NCI-H226 (cell line): ENCODE results near the gene ZNF205.
A peak's percentile ranks its signal among the peaks of the same experiment; 100 is the strongest.

ENCODE experiments used
- DNase-seq: peaks from one replicate; pipeline ENCODE4 v3.0.0-alpha.2; 2015

Gene ZNF205

DNA sequence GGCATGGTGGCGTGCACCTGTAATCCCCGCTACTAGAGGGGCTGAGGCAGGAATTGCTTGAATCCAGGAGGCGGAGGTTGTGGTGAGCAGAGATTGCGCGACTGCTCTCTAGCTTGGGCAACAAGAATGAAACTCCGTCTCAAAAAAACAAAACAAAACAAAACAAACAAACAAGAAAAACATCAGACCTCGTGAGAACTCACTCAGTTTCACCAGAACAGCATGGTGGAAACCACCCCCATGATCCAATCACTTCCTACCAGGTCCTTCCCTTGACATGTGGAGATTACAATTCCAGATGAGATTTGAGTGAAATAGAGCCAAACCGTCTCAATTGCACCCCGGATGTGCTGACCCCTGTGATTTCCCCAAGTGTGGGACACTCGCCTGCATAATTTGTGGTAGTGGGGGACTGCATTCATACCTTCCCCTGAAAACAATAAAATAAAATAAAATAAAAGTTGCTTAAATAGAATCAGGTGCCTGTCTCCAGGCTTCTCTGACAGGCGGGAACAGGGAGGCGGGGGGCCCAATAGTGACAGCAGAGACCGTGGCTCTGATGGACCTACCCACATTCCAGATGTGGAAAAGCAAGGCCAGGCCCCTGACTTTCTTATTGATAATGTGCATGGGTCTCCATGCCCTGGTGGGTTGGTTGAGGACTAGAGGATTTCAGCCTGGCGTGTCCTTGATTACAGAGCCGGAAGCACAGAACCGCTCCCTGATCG is 26.4 kb upstream of the ZNF205 start:
- no peak for DNase-seq

DNA sequence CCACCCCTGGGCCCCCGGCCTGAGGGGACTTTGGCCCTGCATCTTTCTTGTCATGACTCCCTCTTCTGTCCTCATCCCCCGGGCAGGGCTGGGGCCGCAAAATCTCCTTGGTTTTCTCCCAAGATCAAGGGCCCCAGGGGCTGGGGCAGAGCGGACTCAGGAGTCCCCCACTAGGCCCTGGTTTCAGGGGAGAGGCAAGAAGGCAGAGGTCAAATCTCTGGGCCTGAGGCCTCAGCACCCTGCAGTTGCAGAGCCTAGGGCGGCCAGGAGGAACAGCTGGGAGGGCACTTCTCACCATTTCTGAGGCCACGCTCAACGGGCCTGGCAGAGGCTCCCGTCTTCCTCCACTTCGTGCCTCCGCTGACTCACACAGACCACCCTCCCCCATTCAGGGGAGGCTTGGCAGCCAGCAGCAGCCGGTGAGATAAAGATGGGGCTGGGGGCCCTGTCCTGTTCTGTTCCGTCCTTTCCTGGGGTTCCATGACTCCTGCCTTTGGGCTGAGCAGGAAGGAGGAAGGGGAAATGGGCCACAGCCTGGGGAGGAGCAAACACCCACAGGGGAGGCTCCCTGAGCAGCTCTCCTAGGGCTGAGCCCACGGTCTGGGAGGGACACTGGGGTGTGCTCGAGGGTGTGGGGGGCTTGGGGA is 25.7 kb upstream of the ZNF205 start:
- no peak for DNase-seq

DNA sequence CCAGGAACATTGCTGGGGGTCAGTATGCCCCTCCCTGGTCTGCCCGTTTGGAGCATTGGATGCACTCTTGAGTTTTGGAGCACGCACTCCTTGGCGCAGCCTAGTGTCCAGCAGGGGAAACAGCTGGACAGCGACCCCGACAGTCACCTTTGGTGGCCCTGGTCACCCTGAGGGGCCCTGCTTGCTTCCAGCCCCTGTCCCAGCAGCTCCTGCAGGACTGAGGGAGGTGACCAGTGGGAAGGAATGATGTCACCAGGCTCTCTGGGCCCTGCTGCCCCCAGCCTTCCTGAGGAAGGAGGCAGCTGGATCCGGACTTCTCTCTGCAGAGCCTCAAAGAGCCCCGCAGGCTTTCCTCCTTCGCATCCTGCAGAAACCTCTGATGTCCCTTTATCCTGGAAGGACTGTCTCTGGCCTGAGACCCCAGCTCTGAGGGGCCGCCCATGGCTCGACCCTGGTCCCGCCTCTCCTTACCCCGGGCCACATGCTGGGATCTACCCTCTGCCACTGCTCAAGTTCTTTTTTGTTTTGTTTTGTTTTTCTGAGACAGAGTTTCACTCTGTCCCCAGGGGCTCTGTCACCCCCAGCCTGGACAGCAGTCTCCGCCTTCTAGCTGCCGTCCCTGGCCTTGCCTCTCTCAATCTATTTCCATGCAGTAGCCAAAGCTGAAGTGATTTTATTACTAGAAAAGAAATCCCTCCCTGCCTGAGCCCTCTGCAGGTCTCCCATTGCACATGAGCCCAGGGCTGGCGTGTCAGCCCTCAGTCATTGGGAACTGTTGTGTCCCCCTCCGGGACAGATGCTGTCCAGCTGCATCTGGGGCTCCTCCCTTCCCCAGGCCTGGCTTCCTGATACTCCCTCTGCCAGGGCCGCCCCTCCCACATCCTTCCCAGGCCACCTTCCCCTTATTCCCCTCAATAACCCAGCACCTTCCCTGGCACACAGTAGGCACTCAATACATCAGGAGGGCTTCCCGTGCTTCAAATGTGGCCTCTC is 24.8 kb upstream of the ZNF205 start:
- DNase-seq, result no peak

DNA sequence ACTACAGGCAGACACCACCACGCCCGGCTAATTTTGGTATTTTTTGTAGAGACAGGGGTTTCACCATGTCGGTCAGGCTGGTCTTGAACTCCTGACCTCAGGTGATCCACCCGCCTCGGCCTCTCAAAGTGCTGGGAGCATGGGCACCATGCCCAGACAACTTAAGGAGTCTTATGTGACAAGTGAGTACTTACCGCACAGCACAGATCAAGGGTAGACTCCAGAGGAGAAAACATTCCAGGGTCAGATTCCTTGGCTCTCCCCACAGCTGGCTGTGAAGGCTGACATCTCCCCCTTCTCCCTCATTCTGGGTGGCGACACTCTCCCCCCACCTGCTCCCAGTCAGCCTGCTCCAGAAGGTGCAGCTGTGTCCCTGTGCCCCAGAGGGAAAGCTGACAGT is 23.9 kb upstream of the ZNF205 start:
- no peak for DNase-seq

DNA sequence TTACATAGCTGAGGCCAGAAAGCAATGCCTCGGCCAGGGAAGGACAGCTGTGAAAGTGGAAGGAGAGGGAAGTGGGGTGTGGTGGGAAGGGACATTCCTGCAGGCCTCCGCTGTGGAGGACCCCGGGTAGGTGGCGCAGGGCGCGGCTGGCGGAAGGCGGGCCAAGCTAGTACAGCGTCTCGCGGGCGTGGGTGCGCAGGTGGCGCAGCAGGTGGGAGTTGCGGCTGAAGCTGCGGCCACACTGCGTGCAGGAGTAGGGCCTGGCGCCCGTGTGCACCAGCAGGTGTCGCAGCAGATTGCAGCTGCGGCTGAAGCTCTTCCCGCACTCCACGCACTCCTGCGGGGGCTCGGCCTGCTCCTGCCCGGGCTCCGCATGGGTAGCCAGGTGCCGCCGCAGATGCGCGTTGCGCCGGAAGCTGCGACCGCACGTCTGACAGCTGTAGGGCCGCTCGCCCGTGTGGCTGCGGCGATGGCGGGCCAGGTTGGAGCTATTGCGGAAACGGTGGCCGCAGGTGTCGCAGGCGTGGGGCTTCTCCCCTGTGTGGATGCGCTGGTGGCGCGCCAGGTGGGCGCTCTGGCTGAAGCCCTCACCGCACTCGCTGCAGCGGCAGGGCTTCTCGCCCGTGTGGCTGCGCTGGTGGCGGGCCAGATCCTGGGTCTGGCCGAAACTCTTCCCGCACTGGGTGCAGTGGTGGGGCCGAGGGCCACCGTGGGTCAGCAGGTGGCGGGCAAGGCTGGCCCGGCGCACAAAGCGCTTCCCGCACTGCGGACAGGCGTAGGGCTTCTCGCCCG is 23.3 kb upstream of the ZNF205 start:
- DNase-seq, result no peak

DNA sequence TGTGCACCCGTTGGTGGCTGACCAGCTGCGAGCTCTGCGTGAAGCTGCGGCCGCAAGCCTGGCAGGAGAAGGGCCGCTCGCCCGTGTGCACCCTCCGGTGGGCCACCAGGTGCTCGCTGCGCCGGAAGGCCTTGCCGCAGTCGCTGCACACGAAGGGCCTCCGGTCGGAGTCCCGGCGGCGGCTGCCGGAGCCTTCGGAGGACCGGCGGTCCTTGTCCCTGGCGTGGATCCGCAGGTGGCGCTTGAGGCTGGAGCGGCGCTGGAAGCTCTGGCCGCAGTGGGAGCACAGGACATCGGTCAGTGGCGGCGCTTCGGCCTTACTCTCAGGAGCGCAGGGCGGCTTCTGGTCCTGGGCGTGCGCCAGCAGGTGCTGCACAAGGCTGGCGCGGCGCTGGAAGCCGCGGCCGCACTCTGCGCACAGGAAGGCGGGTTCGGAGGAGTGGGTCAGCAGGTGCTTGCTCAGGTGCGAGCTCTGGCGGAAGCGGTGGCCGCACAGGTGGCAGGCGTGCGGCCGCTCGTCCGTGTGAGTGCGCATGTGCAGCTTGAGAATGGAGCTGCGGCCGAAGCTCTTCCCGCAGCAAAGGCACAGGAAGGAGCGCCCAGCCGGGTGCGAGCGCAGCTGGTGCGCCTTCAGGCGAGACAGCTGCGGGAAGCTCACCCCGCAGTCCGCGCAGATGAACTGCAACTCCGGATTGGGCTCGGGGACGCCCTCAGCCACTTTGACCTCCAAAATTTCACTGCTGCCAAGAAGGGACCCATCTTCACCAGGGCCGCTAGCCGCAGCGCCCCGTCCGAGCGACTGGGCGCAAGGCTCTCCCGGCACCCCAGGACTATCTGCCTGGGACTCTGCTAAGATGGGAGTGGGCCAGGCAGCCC is 22.4 kb upstream of the ZNF205 start:
- DNase-seq, result no peak

DNA sequence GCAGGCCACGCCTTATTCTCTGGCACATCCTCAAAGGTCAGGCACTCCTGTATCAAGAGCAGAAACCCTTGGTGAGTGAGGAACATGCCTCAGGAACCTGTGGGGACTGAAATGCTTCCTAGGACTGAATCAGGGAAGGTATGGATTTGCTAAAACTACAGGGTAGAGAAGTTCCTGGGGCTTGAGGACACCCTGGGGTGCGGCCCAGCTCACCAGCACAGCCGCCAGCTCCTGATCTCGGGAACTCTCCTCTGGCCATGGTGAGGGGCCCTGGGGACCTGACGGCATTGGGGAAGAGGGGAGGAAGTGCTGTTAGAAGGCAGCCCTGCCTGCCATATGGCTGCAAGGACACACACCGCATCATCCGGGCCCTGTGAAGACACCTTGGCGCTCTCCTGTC is 20.8 kb upstream of the ZNF205 start:
- DNase-seq, result no peak

DNA sequence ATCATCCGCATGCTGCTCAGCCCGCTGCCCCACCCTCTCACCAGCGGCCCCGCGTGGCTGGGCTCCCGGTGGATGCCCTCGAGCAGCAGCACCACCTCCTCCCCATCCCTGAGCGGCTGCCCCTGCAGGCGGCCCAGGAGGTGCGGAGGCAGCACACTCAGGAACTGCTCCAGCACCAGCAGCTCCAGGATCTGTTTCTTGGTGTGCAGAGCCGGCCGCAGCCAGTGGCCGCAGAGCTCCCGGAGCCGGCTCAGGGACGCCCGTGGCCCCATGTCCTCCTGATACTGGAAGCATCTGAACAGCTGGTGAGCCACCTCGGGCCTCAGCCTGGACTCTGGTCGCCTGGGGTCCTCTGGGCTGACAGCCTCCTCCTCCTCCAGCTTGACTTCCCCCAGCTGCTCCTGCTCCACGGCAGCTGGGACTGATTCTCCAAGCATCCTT is 19.9 kb upstream of the ZNF205 start:
- DNase-seq, result no peak

DNA sequence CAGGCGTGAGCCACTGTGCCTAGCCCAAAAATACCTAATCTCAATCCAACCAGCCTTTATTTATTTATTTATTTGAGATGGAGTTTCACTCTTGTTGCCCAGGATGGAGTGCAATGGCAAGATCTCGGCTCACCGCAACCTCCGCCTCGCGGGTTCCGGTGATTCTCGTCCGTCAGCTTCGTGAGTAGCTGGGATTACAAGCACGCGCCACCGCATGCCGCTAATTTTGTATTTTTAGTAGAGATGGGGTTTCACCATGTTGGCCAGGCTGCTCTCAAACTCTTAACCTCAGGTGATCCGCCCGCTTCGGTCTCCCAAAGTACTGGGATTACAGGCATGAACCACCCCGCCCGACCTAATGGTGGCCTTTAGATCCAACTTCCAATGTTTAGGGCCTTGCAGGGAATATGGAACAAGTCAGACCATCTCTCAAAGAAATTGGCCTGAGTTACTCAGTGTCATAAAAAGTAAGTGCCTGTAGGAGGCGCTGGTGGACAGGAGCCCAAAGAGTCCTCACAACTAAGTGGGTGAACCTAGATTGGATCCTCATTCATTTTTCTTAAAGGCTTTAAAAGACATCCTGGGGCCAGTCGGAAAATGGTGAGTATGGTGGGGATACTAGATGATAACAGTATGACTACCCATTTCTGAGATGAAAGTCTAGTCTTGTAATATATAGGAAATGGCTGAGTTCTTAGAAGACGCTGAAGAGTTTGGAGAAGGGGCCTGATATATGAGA is 17.9 kb upstream of the ZNF205 start:
- no peak for DNase-seq

DNA sequence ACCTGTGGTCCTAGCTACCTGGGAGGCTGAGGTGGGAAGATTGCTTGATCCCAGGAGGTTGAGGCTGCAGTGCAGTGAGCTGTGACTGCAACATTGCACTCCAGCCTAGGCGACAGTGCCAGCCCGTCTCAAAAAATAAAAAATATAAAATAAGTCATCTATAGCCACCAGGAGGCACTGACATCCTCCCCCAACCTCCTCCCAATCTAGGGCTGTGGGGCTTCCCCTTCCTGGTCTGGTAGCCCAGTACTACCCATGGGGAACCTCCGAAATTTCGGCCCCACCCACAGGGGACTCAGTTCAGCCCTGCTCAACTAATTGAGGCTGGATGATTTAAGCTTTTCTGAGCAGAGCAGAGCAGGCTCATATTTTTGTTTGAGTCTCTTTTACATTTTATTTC is 16.5 kb upstream of the ZNF205 start:
- DNase-seq, result peak; percentile 15

DNA sequence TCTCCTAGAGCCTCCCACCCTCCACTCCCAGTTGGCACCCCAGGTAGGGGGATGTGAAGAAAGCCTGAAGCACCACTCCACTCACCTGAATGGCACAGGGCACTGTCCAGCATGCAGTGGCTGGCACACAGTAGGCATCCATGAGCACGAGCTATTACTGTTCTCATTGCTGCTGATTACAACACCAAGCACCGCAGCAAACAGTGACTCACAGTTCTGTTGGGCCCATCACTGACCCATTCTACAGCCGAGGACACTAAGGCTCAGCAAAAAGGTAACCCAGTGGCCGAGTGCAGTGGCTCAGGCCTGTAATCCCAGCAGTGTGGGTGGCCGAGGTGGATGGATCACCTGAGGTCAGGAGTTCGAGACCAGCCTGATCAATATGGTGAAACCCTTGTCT is 16.0 kb upstream of the ZNF205 start:
- DNase-seq, result no peak

DNA sequence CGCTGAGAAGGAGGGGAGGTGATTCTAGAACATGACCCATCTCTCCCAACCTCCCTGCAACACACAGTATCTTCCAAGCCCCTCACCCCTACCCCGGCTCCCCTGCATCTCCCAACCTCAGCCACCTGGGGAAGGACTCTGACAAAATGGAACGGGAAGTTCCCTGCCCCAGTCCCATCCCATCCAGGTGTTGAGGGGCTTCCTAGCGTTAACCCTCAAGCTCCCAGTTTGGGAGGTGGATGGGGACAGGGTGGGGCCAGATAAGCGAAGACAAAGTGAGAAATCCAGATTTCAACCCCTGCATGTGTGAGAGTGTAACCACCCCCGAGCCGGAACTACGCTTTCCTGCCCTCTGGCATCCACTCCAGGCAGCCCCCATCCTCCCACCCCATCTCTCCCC is 15.1 kb upstream of the ZNF205 start:
- DNase-seq, result no peak

DNA sequence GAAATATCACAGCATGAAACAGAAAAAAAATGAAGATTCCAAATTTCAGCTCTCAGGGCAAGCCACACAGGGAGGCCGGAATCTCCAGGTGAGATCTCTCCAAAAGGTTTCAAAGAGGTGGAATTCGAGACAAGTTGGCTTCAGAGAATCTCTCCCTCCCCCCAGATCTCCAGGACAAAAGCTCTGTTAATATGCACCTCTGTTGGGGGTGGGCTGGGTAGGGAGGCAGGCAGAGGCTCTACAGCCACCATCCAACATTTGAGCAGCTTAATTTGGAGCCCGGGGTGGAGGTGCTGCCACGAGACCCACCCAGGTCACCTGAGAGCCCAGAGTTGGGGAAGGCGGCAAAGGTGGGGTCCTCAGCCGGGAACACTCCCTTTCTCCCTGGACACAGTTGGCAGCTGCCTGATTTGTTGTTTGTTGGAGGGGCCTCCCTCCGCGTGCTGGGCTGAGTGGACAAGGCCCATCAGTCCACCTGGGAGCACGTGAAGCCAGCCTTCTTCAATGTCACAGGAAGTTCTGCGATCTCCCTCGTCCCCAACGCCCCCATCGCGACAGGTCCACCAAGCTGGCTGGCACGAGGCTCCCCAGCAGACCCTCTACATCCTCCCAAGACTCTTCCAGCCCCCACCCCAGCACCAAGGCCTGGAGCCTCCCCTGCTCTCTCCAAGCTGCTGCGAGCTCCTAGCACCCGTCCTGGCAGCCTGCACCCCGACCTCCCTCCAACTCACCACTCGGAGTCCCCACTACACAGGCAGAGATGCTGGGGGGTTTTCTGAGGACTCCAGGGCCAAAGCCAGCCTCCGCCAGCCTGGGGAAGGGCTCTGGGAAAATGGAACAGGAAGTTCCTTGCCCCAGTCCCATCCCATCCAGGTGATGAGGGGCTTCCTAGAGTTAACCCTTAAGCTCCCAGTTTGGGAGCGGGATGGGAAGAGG is 13.7 kb upstream of the ZNF205 start, which contains the start of gene ZSCAN10:
Gene ZSCAN10, minus strand, starts transcription at position 836 of the 936 bp plus-strand sequence. CDS start 6,357 bp downstream, outside the sequence.
- DNase-seq, result no peak

DNA sequence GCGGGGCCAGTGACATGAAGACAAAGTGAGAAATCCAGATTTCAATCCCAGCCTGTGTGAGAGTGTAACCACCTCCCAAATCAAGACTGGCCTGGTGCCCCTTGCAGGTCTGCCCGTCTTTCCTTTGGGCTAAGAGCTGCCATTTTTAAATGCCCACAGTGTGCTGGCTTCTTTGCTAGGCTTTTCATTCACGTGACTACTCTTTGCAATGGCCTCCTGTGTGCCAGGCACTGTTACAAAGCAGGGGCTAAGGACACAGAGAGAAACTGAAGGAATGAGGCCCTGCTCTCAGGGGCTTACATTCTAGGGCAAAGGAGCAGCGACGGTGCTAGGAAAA is 13.0 kb upstream of the ZNF205 start:
- DNase-seq, result no peak

DNA sequence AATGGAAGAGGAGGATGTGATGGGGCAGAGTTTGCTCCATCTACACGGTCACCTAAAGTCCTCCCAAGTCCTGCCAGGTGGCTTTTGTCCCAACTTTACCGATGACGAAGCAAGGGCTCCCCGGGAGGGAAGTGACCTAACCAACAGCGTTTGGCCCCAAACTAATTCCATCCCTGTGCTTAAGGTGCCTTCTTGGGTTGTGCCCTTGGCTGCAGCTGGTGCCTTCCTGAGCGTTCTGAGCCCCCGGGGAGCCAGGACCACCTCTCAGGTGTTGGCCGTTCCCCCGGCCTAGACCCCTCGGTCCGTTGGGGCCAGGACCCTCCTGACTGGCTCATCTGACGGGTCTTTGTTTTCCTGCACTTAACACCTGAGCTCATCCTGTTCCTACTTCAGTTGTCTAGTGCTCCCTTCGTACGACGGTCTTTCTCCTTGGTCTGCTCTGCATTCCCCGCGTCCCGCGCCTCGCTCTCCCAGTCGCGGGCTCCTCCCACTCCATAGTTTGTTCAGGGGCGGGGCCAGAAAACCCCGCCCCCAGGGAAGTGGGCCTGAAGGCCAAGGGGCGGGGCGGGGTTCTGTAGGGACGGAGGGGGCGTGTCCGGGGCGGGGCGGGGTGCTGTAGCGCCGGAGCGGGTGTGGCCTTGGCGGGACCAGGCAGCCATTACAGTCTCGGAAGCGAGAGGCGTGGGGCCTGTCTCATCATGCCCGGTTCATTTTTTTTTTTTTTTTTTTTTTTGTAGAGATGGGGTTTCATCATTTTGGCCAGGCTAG is 12.5 kb upstream of the ZNF205 start:
- DNase-seq, result peak; percentile 83

DNA sequence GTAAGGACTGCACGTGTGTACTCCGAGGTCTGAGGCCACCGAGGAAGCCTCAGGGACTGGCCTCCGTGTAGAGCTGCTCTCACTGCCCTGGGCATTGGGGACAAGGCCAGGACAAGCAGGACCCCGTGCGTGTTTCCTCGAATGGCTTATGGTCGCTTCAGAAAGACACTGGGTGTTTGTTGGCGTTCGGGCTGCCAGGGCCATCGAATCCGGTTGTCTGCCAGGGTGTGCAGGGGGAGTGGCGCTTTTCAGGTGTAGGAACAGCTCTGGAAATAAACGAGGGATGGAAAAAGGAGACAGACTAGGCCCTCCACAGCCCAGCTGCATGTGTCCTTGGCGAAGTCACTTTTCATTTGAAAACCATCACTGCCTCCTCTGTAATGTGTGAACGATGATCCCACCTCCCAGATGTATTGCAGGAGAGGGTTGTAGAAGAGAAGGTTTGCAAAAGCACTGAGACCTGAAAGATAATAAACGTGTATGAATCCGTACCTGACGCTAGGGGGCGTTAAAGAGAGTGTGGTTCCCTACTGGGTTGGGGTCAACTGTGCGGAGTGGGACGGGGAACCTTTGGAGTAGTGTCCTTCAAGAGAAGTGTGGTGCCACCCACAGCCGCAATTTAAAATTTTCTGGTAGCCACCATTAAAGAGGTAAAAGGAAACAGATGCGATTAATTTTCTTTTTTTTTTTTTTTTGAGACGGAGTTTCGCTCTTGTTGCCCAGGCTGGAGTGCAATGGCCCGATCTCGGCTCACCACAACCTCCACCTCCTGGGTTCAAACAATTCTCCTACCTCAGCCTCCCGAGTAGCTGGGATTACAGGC is 11.2 kb upstream of the ZNF205 start:
- DNase-seq, result no peak

DNA sequence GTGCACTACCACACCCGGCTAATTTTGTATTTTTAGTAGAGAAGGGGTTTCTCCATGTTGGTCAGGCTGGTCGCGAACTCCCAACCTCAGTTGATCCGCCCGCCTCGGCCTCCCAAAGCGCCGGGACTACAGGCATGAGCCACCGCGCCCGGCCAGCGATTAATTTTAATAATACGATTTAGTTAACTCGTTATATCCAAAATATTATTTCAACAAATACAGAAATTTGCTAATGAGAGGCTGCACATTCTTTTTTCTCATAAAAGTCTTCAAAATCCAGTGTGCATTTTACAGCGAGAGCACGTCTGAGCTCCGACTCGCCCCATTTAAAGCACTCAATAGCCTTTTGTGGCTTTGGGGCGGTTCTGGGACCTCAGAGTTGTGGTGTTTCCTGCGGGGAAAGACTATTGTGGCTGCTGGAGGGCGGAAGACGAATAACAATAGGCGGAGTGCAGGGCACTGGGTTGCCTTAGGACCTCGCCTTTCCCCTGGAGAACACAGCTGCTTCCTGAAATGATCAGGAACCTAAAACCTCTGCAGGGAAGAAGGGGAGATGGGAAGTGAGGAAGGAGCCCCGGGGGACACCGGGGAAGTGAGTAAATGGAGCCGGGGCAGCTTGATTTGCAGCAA is 10.4 kb upstream of the ZNF205 start:
- DNase-seq, result no peak
